ENCODE measurements around the gene COX8A. TPM values are rescaled to one million over a fixed set of nuclear protein-coding genes. Genes with fewer than 3 reads are reported as not detected.

The COX8A gene
- total and polyA plus RNA-seq, 2 of the 8 experiments (the other 6 are each of a cell fraction or from before 2014, with no cell fraction given): 365 to 1,720 TPM

DNA sequence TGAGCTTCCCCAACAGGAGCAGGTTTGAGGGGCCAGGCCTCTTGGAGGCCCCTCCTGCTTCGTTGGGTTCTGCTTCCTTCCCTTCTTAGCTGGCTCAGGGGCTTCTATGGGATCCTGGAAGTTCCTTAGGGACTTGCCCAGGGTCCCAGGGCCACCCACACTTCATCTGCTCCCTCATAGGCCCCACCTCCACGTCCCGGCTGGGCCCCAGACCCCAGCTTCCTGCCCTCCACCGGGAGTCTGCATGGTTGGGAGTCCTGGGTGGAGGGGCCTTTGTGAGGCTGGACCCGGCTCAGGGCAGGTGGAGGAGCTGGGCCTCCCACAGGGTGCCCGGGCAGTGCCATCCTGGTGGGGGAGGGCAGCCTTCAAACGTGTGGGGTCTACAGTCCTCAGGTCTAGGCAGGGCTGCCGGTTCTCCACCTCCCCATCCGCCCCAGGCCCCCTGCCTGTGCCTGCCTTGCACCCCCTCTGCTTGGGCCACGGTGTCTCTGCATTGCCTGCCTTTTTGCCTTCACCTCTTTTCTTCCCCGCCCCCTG is 23.4 kb downstream of the COX8A start (continued):
- TF ChIP-seq, protein P1, sequence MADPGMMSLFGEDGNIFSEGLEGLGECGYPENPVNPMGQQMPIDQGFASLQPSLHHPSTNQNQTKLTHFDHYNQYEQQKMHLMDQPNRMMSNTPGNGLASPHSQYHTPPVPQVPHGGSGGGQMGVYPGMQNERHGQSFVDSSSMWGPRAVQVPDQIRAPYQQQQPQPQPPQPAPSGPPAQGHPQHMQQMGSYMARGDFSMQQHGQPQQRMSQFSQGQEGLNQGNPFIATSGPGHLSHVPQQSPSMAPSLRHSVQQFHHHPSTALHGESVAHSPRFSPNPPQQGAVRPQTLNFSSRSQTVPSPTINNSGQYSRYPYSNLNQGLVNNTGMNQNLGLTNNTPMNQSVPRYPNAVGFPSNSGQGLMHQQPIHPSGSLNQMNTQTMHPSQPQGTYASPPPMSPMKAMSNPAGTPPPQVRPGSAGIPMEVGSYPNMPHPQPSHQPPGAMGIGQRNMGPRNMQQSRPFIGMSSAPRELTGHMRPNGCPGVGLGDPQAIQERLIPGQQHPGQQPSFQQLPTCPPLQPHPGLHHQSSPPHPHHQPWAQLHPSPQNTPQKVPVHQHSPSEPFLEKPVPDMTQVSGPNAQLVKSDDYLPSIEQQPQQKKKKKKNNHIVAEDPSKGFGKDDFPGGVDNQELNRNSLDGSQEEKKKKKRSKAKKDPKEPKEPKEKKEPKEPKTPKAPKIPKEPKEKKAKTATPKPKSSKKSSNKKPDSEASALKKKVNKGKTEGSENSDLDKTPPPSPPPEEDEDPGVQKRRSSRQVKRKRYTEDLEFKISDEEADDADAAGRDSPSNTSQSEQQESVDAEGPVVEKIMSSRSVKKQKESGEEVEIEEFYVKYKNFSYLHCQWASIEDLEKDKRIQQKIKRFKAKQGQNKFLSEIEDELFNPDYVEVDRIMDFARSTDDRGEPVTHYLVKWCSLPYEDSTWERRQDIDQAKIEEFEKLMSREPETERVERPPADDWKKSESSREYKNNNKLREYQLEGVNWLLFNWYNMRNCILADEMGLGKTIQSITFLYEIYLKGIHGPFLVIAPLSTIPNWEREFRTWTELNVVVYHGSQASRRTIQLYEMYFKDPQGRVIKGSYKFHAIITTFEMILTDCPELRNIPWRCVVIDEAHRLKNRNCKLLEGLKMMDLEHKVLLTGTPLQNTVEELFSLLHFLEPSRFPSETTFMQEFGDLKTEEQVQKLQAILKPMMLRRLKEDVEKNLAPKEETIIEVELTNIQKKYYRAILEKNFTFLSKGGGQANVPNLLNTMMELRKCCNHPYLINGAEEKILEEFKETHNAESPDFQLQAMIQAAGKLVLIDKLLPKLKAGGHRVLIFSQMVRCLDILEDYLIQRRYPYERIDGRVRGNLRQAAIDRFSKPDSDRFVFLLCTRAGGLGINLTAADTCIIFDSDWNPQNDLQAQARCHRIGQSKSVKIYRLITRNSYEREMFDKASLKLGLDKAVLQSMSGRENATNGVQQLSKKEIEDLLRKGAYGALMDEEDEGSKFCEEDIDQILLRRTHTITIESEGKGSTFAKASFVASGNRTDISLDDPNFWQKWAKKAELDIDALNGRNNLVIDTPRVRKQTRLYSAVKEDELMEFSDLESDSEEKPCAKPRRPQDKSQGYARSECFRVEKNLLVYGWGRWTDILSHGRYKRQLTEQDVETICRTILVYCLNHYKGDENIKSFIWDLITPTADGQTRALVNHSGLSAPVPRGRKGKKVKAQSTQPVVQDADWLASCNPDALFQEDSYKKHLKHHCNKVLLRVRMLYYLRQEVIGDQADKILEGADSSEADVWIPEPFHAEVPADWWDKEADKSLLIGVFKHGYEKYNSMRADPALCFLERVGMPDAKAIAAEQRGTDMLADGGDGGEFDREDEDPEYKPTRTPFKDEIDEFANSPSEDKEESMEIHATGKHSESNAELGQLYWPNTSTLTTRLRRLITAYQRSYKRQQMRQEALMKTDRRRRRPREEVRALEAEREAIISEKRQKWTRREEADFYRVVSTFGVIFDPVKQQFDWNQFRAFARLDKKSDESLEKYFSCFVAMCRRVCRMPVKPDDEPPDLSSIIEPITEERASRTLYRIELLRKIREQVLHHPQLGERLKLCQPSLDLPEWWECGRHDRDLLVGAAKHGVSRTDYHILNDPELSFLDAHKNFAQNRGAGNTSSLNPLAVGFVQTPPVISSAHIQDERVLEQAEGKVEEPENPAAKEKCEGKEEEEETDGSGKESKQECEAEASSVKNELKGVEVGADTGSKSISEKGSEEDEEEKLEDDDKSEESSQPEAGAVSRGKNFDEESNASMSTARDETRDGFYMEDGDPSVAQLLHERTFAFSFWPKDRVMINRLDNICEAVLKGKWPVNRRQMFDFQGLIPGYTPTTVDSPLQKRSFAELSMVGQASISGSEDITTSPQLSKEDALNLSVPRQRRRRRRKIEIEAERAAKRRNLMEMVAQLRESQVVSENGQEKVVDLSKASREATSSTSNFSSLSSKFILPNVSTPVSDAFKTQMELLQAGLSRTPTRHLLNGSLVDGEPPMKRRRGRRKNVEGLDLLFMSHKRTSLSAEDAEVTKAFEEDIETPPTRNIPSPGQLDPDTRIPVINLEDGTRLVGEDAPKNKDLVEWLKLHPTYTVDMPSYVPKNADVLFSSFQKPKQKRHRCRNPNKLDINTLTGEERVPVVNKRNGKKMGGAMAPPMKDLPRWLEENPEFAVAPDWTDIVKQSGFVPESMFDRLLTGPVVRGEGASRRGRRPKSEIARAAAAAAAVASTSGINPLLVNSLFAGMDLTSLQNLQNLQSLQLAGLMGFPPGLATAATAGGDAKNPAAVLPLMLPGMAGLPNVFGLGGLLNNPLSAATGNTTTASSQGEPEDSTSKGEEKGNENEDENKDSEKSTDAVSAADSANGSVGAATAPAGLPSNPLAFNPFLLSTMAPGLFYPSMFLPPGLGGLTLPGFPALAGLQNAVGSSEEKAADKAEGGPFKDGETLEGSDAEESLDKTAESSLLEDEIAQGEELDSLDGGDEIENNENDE (IDR thresholded peaks at IDR 0.05; ENCODE audit: insufficient replicate concordance, low read length): no peak
- TF ChIP-seq TAF1 (IDR thresholded peaks at IDR 0.05; ENCODE audit: low read depth, low read length): no peak
- no peak for TF ChIP-seq CHD2 (IDR thresholded peaks at IDR 0.05; ENCODE audit: low read length)
- no peak for TF ChIP-seq TAF7 (optimal IDR thresholded peaks at IDR 0.05; ENCODE audit: borderline replicate concordance, low read depth, low read length)
- no peak for TF ChIP-seq RBBP5 (IDR thresholded peaks at IDR 0.05; ENCODE audit: borderline replicate concordance, low read depth, low read length)
- no peak for TF ChIP-seq EZH2 (IDR thresholded peaks at IDR 0.05; ENCODE audit: low read depth, low read length, severe bottlenecking)
- no peak for TF ChIP-seq RFX5 (IDR thresholded peaks at IDR 0.05; ENCODE audit: borderline replicate concordance, low read depth, low read length)
- TF ChIP-seq, protein P2, sequence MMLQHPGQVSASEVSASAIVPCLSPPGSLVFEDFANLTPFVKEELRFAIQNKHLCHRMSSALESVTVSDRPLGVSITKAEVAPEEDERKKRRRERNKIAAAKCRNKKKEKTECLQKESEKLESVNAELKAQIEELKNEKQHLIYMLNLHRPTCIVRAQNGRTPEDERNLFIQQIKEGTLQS (IDR thresholded peaks at IDR 0.05; ENCODE audit: insufficient read depth, low read depth, low read length): no peak
- TF ChIP-seq CBX8 (IDR thresholded peaks at IDR 0.05; ENCODE audit: borderline replicate concordance, low read depth, low read length): no peak
- TF ChIP-seq EP300 (IDR thresholded peaks at IDR 0.05; ENCODE audit: borderline replicate concordance in 1 of 2, low read depth in 2 of 2, low read length in 2 of 2): no peak
